ENCODE results near the gene PYGB.

DNA sequence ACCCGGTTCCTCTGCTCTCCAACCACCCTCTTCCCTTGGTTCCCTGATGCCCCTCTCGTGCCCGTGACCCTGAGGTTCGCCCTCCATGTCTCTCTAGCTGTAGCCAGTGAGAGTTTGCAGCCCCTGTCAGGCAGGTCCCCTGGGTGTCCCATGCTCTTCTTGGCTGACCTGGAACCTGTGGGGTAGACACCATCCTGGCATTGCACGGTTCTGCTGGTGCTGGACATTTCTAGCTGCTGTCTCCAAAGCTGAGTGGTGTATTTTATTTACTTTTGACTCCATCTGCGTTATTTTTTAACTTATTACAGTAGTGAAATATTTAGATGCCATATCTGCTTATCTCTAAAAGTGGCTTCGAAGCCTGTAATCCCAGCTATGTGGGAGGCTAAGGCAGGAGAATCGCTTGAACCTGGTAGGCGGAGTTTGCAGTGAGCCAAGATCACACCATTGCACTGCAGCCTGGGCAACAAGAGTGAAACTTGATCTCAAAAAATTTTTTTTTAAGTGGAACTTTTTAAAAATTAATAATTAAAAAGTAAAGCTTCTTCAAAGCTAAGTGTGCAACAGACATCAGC is 39.8 kb upstream of the PYGB start:
- TF ChIP-seq, protein P1, sequence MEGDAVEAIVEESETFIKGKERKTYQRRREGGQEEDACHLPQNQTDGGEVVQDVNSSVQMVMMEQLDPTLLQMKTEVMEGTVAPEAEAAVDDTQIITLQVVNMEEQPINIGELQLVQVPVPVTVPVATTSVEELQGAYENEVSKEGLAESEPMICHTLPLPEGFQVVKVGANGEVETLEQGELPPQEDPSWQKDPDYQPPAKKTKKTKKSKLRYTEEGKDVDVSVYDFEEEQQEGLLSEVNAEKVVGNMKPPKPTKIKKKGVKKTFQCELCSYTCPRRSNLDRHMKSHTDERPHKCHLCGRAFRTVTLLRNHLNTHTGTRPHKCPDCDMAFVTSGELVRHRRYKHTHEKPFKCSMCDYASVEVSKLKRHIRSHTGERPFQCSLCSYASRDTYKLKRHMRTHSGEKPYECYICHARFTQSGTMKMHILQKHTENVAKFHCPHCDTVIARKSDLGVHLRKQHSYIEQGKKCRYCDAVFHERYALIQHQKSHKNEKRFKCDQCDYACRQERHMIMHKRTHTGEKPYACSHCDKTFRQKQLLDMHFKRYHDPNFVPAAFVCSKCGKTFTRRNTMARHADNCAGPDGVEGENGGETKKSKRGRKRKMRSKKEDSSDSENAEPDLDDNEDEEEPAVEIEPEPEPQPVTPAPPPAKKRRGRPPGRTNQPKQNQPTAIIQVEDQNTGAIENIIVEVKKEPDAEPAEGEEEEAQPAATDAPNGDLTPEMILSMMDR (IDR thresholded peaks at IDR 0.05): no peak
- no peak for TF ChIP-seq POLR2A (IDR thresholded peaks at IDR 0.05)

Data from thyroid gland (tissue), 4 donors.